ENCODE data around the gene SEH1L.

Gene SEH1L

GRCh38 chr18:12939162-12939561, 8.6 kb upstream of the SEH1L start:
- Histone ChIP-seq H3K27ac (ENCODE audit: insufficient read depth, low read depth, low read length, poor library complexity, severe bottlenecking) (no peak overlapping the region), H3K4me3 (ENCODE audit: insufficient read depth, low read depth, low read length) (no peak overlapping the region)
- WGBS, 2 experiments, result 92 to 100% methylated on average over 2 of the region's 2 CpGs

GRCh38 chr18:12943215-12943614, 4.6 kb upstream of the SEH1L start:
- 92 to 94% methylated on average over 3 of the region's 4 CpGs for WGBS, 2 experiments
- H3K4me3 ChIP-seq (ENCODE audit: insufficient read depth, low read depth, low read length), result no peak overlapping the region
- no peaks in the 10 kb centered on the region for H3K36me3 ChIP-seq (ENCODE audit: control insufficient read depth, insufficient read depth, low read length)
- no peaks in the 10 kb centered on the region for H3K4me1 ChIP-seq (ENCODE audit: control insufficient read depth, insufficient read depth, low read length)
- no peaks in the 10 kb centered on the region for H3K9me3 ChIP-seq (ENCODE audit: control insufficient read depth, low read length)
- no peaks in the 10 kb centered on the region for H3K27me3 ChIP-seq (ENCODE audit: control insufficient read depth, insufficient read depth, low read length, poor library complexity, severe bottlenecking)
- H3K27ac ChIP-seq (ENCODE audit: insufficient read depth, low read depth, low read length, poor library complexity, severe bottlenecking), result no peak overlapping the region

More at GRCh38 chr18:12939162-12939561, 8.6 kb upstream of the SEH1L start:
- Histone ChIP-seq H3K9me3 (ENCODE audit: control insufficient read depth, low read length) (no peaks in the 10 kb centered on the region), H3K4me1 (ENCODE audit: control insufficient read depth, insufficient read depth, low read length) (no peaks in the 10 kb centered on the region), H3K27me3 (ENCODE audit: control insufficient read depth, insufficient read depth, low read length, poor library complexity, severe bottlenecking) (peaks cover 3% of the 10 kb centered on the region), H3K36me3 (ENCODE audit: control insufficient read depth, insufficient read depth, low read length) (no peaks in the 10 kb centered on the region)

GRCh38 chr18:12944709-12945108, 3.1 kb upstream of the SEH1L start:
- Histone ChIP-seq H3K9me3 (ENCODE audit: control insufficient read depth, low read length) (no peaks in the 10 kb centered on the region), H3K27ac (ENCODE audit: insufficient read depth, low read depth, low read length, poor library complexity, severe bottlenecking) (no peak overlapping the region)
- WGBS, 2 experiments, result 90% methylated on average over 4 of the region's 4 CpGs

GRCh38 chr18:12946549-12947284, 1.1 kb upstream of the SEH1L start:
- Histone ChIP-seq H3K4me3 (ENCODE audit: insufficient read depth, low read depth, low read length) (peak overlapping the region; percentile 45), H3K4me1 (ENCODE audit: control insufficient read depth, insufficient read depth, low read length) (peaks cover 4% of the 10 kb centered on the region), H3K36me3 (ENCODE audit: control insufficient read depth, insufficient read depth, low read length) (no peaks in the 10 kb centered on the region), H3K27ac (ENCODE audit: insufficient read depth, low read depth, low read length, poor library complexity, severe bottlenecking) (peak overlapping the region; percentile 74), H3K9me3 (ENCODE audit: control insufficient read depth, low read length) (no peaks in the 10 kb centered on the region), H3K27me3 (ENCODE audit: control insufficient read depth, insufficient read depth, low read length, poor library complexity, severe bottlenecking) (no peaks in the 10 kb centered on the region)
- WGBS, 2 experiments, result 6% methylated on average over 15 of the region's 15 CpGs

More at GRCh38 chr18:12944709-12945108, 3.1 kb upstream of the SEH1L start:
- Histone ChIP-seq H3K4me3 (ENCODE audit: insufficient read depth, low read depth, low read length) (no peak overlapping the region), H3K4me1 (ENCODE audit: control insufficient read depth, insufficient read depth, low read length) (no peaks in the 10 kb centered on the region), H3K27me3 (ENCODE audit: control insufficient read depth, insufficient read depth, low read length, poor library complexity, severe bottlenecking) (no peaks in the 10 kb centered on the region), H3K36me3 (ENCODE audit: control insufficient read depth, insufficient read depth, low read length) (no peaks in the 10 kb centered on the region)

GRCh38 chr18:12948050-12948804, 416 bp downstream of the SEH1L start:
- H3K27me3 ChIP-seq (ENCODE audit: control insufficient read depth, insufficient read depth, low read length, poor library complexity, severe bottlenecking), result no peaks in the 10 kb centered on the region
- peak overlapping the region; percentile 78 for H3K4me3 ChIP-seq (ENCODE audit: insufficient read depth, low read depth, low read length)
- H3K4me1 ChIP-seq (ENCODE audit: control insufficient read depth, insufficient read depth, low read length), result peaks cover 4% of the 10 kb centered on the region
- H3K9me3 ChIP-seq (ENCODE audit: control insufficient read depth, low read length), result no peaks in the 10 kb centered on the region
- whole genome bisulfite sequencing, 2 experiments, result 3% methylated on average over 81 of the region's 81 CpGs
- no peaks in the 10 kb centered on the region for H3K36me3 ChIP-seq (ENCODE audit: control insufficient read depth, insufficient read depth, low read length)
- peak overlapping the region; percentile 99 for H3K27ac ChIP-seq (ENCODE audit: insufficient read depth, low read depth, low read length, poor library complexity, severe bottlenecking)

- H3K36me3 ChIP-seq (ENCODE audit: control insufficient read depth, insufficient read depth, low read length), result peaks cover 28% of the 10 kb centered on the region
- no peak overlapping the region for H3K27ac ChIP-seq (ENCODE audit: insufficient read depth, low read depth, low read length, poor library complexity, severe bottlenecking)
- whole genome bisulfite sequencing, 2 experiments, result 90 to 95% methylated on average over 3 of the region's 3 CpGs
- H3K27me3 ChIP-seq (ENCODE audit: control insufficient read depth, insufficient read depth, low read length, poor library complexity, severe bottlenecking), result no peaks in the 10 kb centered on the region
- H3K4me1 ChIP-seq (ENCODE audit: control insufficient read depth, insufficient read depth, low read length), result no peaks in the 10 kb centered on the region
- H3K4me3 ChIP-seq (ENCODE audit: insufficient read depth, low read depth, low read length), result no peak overlapping the region
- no peaks in the 10 kb centered on the region for H3K9me3 ChIP-seq (ENCODE audit: control insufficient read depth, low read length)
Measured at GRCh38 chr18:12958478-12958877, 10.7 kb downstream of the SEH1L start.

- 93 to 100% methylated on average over 2 of the region's 2 CpGs for WGBS, 2 experiments
Measured at GRCh38 chr18:12960395-12960794, 12.6 kb downstream of the SEH1L start.

GRCh38 chr18:12960853-12961397, 13.1 kb downstream of the SEH1L start:
- Histone ChIP-seq H3K36me3 (ENCODE audit: control insufficient read depth, insufficient read depth, low read length) (peaks cover 21% of the 10 kb centered on the region), H3K27me3 (ENCODE audit: control insufficient read depth, insufficient read depth, low read length, poor library complexity, severe bottlenecking) (no peaks in the 10 kb centered on the region), H3K4me1 (ENCODE audit: control insufficient read depth, insufficient read depth, low read length) (no peaks in the 10 kb centered on the region), H3K27ac (ENCODE audit: insufficient read depth, low read depth, low read length, poor library complexity, severe bottlenecking) (no peak overlapping the region), H3K9me3 (ENCODE audit: control insufficient read depth, low read length) (no peaks in the 10 kb centered on the region), H3K4me3 (ENCODE audit: insufficient read depth, low read depth, low read length) (no peak overlapping the region)
- 97% methylated on average over 6 of the region's 6 CpGs for WGBS, 2 experiments

More at GRCh38 chr18:12960395-12960794, 12.6 kb downstream of the SEH1L start:
- Histone ChIP-seq H3K27me3 (ENCODE audit: control insufficient read depth, insufficient read depth, low read length, poor library complexity, severe bottlenecking) (no peaks in the 10 kb centered on the region), H3K4me1 (ENCODE audit: control insufficient read depth, insufficient read depth, low read length) (no peaks in the 10 kb centered on the region), H3K36me3 (ENCODE audit: control insufficient read depth, insufficient read depth, low read length) (peaks cover 25% of the 10 kb centered on the region), H3K4me3 (ENCODE audit: insufficient read depth, low read depth, low read length) (no peak overlapping the region), H3K9me3 (ENCODE audit: control insufficient read depth, low read length) (no peaks in the 10 kb centered on the region), H3K27ac (ENCODE audit: insufficient read depth, low read depth, low read length, poor library complexity, severe bottlenecking) (no peak overlapping the region)

GRCh38 chr18:12963069-12963468, 15.3 kb downstream of the SEH1L start:
- WGBS, 2 experiments, result 95 to 100% methylated on average over 1 of the region's 1 CpG
- Histone ChIP-seq H3K9me3 (ENCODE audit: control insufficient read depth, low read length) (no peaks in the 10 kb centered on the region), H3K27me3 (ENCODE audit: control insufficient read depth, insufficient read depth, low read length, poor library complexity, severe bottlenecking) (no peaks in the 10 kb centered on the region), H3K4me3 (ENCODE audit: insufficient read depth, low read depth, low read length) (no peak overlapping the region), H3K36me3 (ENCODE audit: control insufficient read depth, insufficient read depth, low read length) (peaks cover 25% of the 10 kb centered on the region), H3K4me1 (ENCODE audit: control insufficient read depth, insufficient read depth, low read length) (no peaks in the 10 kb centered on the region), H3K27ac (ENCODE audit: insufficient read depth, low read depth, low read length, poor library complexity, severe bottlenecking) (no peak overlapping the region)

GRCh38 chr18:12968115-12968514, 20.3 kb downstream of the SEH1L start:
- Histone ChIP-seq H3K4me3 (ENCODE audit: insufficient read depth, low read depth, low read length) (no peak overlapping the region), H3K27ac (ENCODE audit: insufficient read depth, low read depth, low read length, poor library complexity, severe bottlenecking) (no peak overlapping the region), H3K27me3 (ENCODE audit: control insufficient read depth, insufficient read depth, low read length, poor library complexity, severe bottlenecking) (no peaks in the 10 kb centered on the region), H3K9me3 (ENCODE audit: control insufficient read depth, low read length) (no peaks in the 10 kb centered on the region), H3K4me1 (ENCODE audit: control insufficient read depth, insufficient read depth, low read length) (no peaks in the 10 kb centered on the region), H3K36me3 (ENCODE audit: control insufficient read depth, insufficient read depth, low read length) (peaks cover 41% of the 10 kb centered on the region)
- WGBS, 2 experiments, result 86 to 94% methylated on average over 3 to 4 of the region's 4 CpGs
